ENCODE measurements around the gene CDC42SE2.

The CDC42SE2 gene, protein sequence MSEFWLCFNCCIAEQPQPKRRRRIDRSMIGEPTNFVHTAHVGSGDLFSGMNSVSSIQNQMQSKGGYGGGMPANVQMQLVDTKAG

DNA sequence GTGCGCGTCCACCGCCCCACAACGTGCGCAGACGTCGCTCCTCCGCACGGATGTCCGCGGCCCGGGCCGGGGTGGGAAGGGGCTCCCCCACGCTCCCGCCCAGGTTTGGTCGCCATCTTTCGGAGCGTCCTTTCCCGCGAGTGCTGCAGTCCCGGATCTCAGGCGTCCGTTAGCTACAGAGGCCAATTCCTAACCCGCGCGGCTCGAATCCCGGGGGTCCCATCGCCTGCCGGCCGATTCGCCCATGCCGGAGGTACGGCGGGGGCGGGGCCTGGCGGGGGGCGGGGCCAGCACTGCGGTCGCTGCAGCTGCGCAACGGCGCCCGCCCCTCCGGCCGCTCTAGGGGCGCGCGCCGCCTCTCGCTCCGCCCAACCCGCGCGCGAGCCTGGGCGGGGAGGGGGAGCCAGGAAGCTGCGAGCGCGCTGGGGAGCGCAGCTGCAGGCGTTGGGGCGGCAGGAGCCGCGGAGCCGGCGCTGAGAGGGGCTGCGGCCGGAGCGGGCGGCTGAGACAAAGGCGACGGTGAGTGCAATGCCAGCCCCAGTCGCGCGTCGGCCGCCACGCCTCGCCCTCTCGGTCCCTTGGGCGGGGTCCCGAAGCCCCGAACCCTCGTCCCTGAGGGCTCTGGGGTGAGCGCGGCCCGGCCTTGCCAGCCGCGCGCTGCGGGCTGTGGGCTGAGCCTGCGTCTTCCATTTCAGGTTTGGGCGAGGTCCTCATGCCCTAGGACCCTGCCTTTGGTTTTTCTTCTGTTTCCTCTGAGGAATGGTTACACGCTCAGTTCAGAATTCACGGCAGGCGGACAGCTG lies at the start of gene CDC42SE2:
TSS of gene CDC42SE2 (plus strand) at position 406 of the 803 bp plus-strand sequence. CDS start 95,441 bp downstream, outside the sequence.
- peak within 1 kb of the TSS; percentile 95 for H3K4me3 ChIP-seq (ENCODE audit: low read depth, low read length)
- TF ChIP-seq MYC (IDR thresholded peaks at IDR 0.05; ENCODE audit: low read depth, low read length) (peak; percentile 42; the same call in 1 of the 2 replicates), POLR2A (IDR thresholded peaks at IDR 0.05; ENCODE audit: extremely low read depth, insufficient read length) (peak; percentile 94)
- TF ChIP-seq, protein P1, sequence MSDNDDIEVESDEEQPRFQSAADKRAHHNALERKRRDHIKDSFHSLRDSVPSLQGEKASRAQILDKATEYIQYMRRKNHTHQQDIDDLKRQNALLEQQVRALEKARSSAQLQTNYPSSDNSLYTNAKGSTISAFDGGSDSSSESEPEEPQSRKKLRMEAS (IDR thresholded peaks at IDR 0.05; ENCODE audit: low read depth, low read length), result peak; percentile 0
- TF ChIP-seq, protein P2, sequence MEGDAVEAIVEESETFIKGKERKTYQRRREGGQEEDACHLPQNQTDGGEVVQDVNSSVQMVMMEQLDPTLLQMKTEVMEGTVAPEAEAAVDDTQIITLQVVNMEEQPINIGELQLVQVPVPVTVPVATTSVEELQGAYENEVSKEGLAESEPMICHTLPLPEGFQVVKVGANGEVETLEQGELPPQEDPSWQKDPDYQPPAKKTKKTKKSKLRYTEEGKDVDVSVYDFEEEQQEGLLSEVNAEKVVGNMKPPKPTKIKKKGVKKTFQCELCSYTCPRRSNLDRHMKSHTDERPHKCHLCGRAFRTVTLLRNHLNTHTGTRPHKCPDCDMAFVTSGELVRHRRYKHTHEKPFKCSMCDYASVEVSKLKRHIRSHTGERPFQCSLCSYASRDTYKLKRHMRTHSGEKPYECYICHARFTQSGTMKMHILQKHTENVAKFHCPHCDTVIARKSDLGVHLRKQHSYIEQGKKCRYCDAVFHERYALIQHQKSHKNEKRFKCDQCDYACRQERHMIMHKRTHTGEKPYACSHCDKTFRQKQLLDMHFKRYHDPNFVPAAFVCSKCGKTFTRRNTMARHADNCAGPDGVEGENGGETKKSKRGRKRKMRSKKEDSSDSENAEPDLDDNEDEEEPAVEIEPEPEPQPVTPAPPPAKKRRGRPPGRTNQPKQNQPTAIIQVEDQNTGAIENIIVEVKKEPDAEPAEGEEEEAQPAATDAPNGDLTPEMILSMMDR (IDR thresholded peaks at IDR 0.05; ENCODE audit: low read depth, low read length), result no peak
- peak; percentile 94 for DNase-seq (ENCODE audit: low read depth)

DNA sequence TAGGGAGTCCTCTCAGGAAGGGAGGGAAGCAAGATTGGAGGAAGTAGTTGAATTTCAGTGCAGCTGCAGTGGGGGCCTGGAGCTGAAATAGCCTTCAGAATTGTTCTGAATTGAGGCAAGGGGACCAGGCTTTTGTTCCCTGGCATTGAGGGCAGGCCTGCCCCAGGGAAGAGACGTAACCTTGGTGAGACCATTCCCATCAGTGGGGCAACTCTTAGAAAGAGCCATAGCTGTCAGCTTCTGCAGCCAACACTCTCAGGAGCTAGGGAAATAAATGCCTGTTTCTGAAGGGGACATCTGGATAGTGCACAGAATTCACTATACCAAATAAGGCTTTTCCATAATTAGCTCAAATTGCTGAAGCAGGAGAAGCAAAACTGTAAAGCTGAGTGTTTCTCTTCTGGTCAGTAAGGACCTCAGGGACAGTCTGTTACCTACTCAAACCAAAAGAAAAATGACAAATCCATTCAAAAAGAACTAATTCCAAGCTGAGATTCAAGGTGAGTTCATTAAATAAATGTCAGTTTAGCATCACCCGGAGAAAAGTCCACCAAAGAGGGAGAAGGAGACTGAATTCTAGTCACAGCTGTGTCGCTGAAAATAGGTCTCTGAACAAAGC lies 49.1 kb upstream of the CDC42SE2 start:
- no peak for DNase-seq (ENCODE audit: low read depth)
- TF ChIP-seq POLR2A (IDR thresholded peaks at IDR 0.05; ENCODE audit: extremely low read depth, insufficient read length) (no peak), MYC (IDR thresholded peaks at IDR 0.05; ENCODE audit: low read depth, low read length) (no peak)
- TF ChIP-seq, protein P2 (IDR thresholded peaks at IDR 0.05; ENCODE audit: low read depth, low read length), result no peak
- TF ChIP-seq, protein P1 (IDR thresholded peaks at IDR 0.05; ENCODE audit: low read depth, low read length), result no peak
- H3K4me3 ChIP-seq (ENCODE audit: low read depth, low read length), result no peak overlapping the region

DNA sequence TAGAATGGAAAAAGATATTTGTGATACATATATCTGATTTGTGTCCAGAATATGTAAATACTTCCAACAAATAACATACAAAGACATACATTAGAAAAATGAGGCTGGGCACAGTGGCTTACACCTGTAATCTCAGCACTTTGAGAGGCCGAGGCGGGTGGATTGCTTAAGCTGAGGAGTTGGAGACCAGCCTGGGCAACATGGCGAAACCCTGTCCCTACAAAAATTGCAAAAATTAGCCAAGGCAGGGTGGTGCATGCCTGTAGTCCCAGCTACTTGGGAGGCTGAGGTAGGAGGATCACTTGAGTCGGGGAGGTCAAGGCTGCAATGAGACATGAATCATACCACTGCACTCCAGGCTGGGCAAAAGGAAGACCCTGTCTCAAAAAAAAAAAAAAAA lies 46.1 kb upstream of the CDC42SE2 start:
- DNase-seq (ENCODE audit: low read depth), result no peak
- TF ChIP-seq, protein P2 (IDR thresholded peaks at IDR 0.05; ENCODE audit: low read depth, low read length), result no peak
- TF ChIP-seq, protein P1 (IDR thresholded peaks at IDR 0.05; ENCODE audit: low read depth, low read length), result no peak
- TF ChIP-seq POLR2A (IDR thresholded peaks at IDR 0.05; ENCODE audit: extremely low read depth, insufficient read length) (no peak), MYC (IDR thresholded peaks at IDR 0.05; ENCODE audit: low read depth, low read length) (no peak)
- H3K4me3 ChIP-seq (ENCODE audit: low read depth, low read length), result no peak overlapping the region

DNA sequence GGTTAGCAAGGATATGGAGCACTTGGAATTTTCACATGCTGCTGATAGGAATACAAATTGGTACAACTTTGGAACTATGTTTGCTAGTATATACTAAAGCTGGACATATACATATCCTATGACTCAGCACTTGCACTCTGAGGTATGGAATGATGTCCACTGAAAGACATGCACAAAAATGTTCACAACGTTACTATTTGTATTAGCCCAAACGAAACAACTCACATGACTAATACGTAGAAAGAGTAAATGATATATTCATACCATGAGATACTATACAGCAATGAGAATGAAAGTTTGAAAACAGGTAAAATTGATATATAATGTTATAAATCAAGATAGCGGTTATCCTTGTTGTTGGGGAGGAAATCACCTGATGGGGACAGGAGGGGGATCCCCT lies 45.5 kb upstream of the CDC42SE2 start:
- no peak overlapping the region for H3K4me3 ChIP-seq (ENCODE audit: low read depth, low read length)
- DNase-seq (ENCODE audit: low read depth), result no peak

DNA sequence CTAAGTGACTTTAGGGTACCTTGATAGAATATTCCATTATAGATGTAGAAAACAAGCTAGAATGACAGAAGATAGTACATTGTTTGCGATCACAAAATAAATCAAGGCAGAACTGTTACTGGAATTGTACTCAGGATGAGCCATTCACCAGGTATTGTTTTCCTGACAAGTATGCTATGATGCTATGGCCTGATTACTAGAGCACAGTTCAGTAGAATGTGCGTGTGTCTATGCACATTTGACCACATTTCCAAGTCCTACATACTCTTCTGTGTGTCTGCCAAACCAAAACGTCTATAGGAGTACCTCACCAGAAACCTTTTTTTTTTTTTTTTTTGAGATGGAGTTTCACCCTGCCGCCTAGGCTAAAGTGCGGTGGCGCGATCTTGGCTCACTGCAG lies 43.3 kb upstream of the CDC42SE2 start:
- TF ChIP-seq MYC (IDR thresholded peaks at IDR 0.05; ENCODE audit: low read depth, low read length) (no peak), POLR2A (IDR thresholded peaks at IDR 0.05; ENCODE audit: extremely low read depth, insufficient read length) (no peak)
- TF ChIP-seq, protein P2 (IDR thresholded peaks at IDR 0.05; ENCODE audit: low read depth, low read length), result no peak
- TF ChIP-seq, protein P1 (IDR thresholded peaks at IDR 0.05; ENCODE audit: low read depth, low read length), result no peak
- no peak overlapping the region for H3K4me3 ChIP-seq (ENCODE audit: low read depth, low read length)
- DNase-seq (ENCODE audit: low read depth), result no peak

More for the DNA sequence above, 45.5 kb upstream of the CDC42SE2 start:
- TF ChIP-seq, protein P2 (IDR thresholded peaks at IDR 0.05; ENCODE audit: low read depth, low read length), result no peak
- TF ChIP-seq POLR2A (IDR thresholded peaks at IDR 0.05; ENCODE audit: extremely low read depth, insufficient read length) (no peak), MYC (IDR thresholded peaks at IDR 0.05; ENCODE audit: low read depth, low read length) (no peak)
- TF ChIP-seq, protein P1 (IDR thresholded peaks at IDR 0.05; ENCODE audit: low read depth, low read length), result no peak

Data from NB4 (cell line).